ENCODE data around the gene CNTNAP4. TPM values are rescaled to one million over a fixed set of nuclear protein-coding genes. Genes with fewer than 3 reads are reported as not detected.

CNTNAP4 gene
- total RNA-seq, 2 donors from 2014 or later, result not detected

DNA sequence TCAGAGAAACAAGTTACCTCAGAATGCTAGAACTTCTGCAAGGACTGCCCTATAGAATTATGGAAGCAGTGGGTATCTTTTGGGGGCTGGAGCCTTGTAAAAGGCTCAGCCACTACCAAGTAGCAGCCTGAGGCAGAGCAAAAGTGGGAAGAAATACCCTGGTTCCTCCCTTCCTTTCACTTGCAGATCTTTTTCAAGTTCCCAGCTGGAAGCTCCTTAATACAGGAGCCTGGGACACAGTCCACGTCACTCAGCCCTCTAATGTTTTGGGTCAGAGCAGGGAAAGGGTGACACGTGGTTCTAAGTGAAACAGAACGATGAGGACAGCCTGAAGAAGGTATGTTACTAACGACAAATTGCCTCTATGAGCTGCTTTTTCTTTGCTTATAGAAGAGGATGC lies 93.1 kb downstream of the CNTNAP4 start:
- no peak for ATAC-seq
- no peak for DNase-seq
- no peak overlapping the region for H3K27ac ChIP-seq
- no peaks in the 10 kb centered on the region for H3K4me1 ChIP-seq
- no peaks in the 10 kb centered on the region for H3K36me3 ChIP-seq (replicated peaks in 1 of 2; ENCODE audit: insufficient read depth in 1 of 2, low read depth in 2 of 2)
- no peak overlapping the region for H3K4me3 ChIP-seq
- TF ChIP-seq, protein P1, sequence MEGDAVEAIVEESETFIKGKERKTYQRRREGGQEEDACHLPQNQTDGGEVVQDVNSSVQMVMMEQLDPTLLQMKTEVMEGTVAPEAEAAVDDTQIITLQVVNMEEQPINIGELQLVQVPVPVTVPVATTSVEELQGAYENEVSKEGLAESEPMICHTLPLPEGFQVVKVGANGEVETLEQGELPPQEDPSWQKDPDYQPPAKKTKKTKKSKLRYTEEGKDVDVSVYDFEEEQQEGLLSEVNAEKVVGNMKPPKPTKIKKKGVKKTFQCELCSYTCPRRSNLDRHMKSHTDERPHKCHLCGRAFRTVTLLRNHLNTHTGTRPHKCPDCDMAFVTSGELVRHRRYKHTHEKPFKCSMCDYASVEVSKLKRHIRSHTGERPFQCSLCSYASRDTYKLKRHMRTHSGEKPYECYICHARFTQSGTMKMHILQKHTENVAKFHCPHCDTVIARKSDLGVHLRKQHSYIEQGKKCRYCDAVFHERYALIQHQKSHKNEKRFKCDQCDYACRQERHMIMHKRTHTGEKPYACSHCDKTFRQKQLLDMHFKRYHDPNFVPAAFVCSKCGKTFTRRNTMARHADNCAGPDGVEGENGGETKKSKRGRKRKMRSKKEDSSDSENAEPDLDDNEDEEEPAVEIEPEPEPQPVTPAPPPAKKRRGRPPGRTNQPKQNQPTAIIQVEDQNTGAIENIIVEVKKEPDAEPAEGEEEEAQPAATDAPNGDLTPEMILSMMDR (IDR thresholded peaks at IDR 0.05), result no peak
- no peak for TF ChIP-seq POLR2A (IDR thresholded peaks at IDR 0.05)
- no peaks in the 10 kb centered on the region for H3K27me3 ChIP-seq
- H3K9me3 ChIP-seq, result no peaks in the 10 kb centered on the region
- intact Hi-C loops (cut with DNase I), result no loop called here
- 21 to 43% methylated on average over 4 of the region's 4 CpGs for WGBS, 2 donors

DNA sequence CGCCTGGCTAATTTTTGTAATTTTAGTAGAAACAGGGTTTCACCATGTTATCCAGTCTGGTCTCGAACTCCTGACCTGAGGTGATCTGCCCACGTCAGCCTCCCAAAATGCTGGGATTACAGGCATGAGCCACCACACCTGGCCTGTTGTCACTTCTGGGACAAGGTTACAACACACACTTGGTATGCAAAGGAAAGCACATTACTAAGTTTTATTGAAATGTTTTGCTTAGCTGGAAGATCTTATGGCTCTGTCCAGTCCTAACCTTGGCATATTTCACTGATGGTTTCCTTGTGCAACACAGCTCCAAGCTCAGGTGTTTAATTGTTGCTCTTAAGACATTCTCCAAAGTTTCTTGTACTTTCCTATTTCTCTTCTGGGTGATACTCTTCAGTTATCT lies 94.2 kb downstream of the CNTNAP4 start:
- WGBS, 2 donors, result 87 to 92% methylated on average over 3 of the region's 3 CpGs
- no peak for DNase-seq
- TF ChIP-seq POLR2A (IDR thresholded peaks at IDR 0.05), result no peak
- Histone ChIP-seq H3K9me3 (no peaks in the 10 kb centered on the region), H3K27ac (no peak overlapping the region), H3K27me3 (no peaks in the 10 kb centered on the region), H3K4me1 (no peaks in the 10 kb centered on the region), H3K4me3 (no peak overlapping the region), H3K36me3 (replicated peaks in 1 of 2; ENCODE audit: insufficient read depth in 1 of 2, low read depth in 2 of 2) (no peaks in the 10 kb centered on the region)
- intact Hi-C loops (cut with DNase I), result no loop called here
- ATAC-seq, result no peak

DNA sequence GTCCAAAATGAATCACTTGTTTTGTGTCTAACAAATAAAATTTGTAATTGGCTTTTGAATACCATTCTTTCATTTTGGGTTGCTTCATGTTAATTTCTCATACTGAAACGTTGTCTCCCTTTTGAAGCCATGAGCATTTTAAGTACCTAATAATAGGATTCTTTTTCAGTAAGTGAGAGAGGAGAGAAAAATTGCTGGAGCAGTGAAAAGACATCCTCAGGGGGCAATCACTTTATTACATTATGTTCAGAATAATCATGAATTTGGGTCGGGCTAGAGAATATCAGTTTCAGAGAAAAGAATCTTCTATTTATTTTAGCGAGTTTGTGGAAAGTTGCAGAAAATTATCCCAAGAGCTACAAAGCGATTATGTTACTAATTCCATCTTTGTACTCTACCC lies 96.8 kb downstream of the CNTNAP4 start:
- TF ChIP-seq, protein P1 (IDR thresholded peaks at IDR 0.05), result no peak
- TF ChIP-seq POLR2A (IDR thresholded peaks at IDR 0.05), result no peak
- ATAC-seq (no peak), DNase-seq (no peak)
- Histone ChIP-seq H3K4me3 (no peak overlapping the region), H3K4me1 (no peaks in the 10 kb centered on the region), H3K27ac (no peak overlapping the region), H3K36me3 (replicated peaks in 1 of 2; ENCODE audit: insufficient read depth in 1 of 2, low read depth in 2 of 2) (no peaks in the 10 kb centered on the region), H3K9me3 (no peaks in the 10 kb centered on the region), H3K27me3 (no peaks in the 10 kb centered on the region)
- 63 to 72% methylated on average over 4 of the region's 4 CpGs for WGBS, 2 donors
- intact Hi-C loops (cut with DNase I), result no loop called here

- DNase-seq, result no peak
- Histone ChIP-seq H3K4me1 (no peaks in the 10 kb centered on the region), H3K36me3 (replicated peaks in 1 of 2; ENCODE audit: insufficient read depth in 1 of 2, low read depth in 2 of 2) (no peaks in the 10 kb centered on the region), H3K27ac (no peak overlapping the region), H3K4me3 (no peak overlapping the region), H3K27me3 (no peaks in the 10 kb centered on the region), H3K9me3 (no peaks in the 10 kb centered on the region)
- TF ChIP-seq, protein P1 (IDR thresholded peaks at IDR 0.05), result no peak
- no peak for TF ChIP-seq POLR2A (IDR thresholded peaks at IDR 0.05)
- WGBS, 2 donors, result 89 to 100% methylated on average over 2 of the region's 2 CpGs
- intact Hi-C loops (cut with DNase I), result no loop called here
- ATAC-seq, result no peak
Measured at GRCh38 chr16:76376988-76377387, 99.8 kb downstream of the CNTNAP4 start.

DNA sequence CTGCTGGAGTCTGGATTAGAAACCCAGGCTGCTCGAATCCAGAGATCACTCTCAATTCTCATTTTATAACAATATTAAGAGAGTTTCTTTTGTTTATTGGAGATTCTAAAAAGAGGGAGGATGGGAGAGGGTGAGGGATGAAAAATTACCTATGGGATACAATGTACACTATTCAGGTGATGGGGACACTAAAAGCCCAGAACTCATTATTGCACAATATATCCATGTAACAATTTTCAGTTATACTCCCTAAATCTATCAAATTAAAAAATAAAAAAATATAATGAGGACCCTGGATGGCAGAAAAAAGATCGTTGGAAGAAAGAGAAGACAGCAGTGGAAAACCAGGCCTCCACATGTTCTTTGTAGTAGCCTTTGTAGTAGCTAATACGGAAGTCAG lies 100.8 kb downstream of the CNTNAP4 start:
- TF ChIP-seq, protein P1 (IDR thresholded peaks at IDR 0.05), result no peak
- no peak for TF ChIP-seq POLR2A (IDR thresholded peaks at IDR 0.05)
- no peaks in the 10 kb centered on the region for H3K36me3 ChIP-seq (replicated peaks in 1 of 2; ENCODE audit: insufficient read depth in 1 of 2, low read depth in 2 of 2)
- no peak overlapping the region for H3K27ac ChIP-seq
- intact Hi-C loops (cut with DNase I), result no loop called here
- no peaks in the 10 kb centered on the region for H3K9me3 ChIP-seq
- DNase-seq (no peak), ATAC-seq (no peak)
- H3K4me3 ChIP-seq, result no peak overlapping the region
- H3K4me1 ChIP-seq, result no peaks in the 10 kb centered on the region
- WGBS, 2 donors, result 66 to 74% methylated on average over 3 of the region's 3 CpGs
- H3K27me3 ChIP-seq, result no peaks in the 10 kb centered on the region

Data from body of pancreas (tissue), 4 donors.